ENCODE data around the gene EFCAB13. TPM values are rescaled to one million over a fixed set of nuclear protein-coding genes. Genes with fewer than 3 reads are reported as not detected.

Gene EFCAB13
- total RNA-seq, 1 experiment from 2014 or later, result not detected

GRCh38 chr17:47286198-47286914, 37.4 kb upstream of the EFCAB13 start:
- H3K36me3 ChIP-seq (ENCODE audit: insufficient read depth, low read length, poor library complexity, severe bottlenecking), result no peaks in the 10 kb centered on the region
- intact Hi-C loops (cut with micrococcal nuclease; ENCODE audit: unreplicated experiment), result no loop called here
- BruUV-seq (replicated peaks), result no TSS peak
- no peaks in the 10 kb centered on the region for H3K9me3 ChIP-seq (ENCODE audit: low read depth, low read length, poor library complexity, severe bottlenecking)
- H3K27me3 ChIP-seq (replicated peaks; ENCODE audit: insufficient read depth, low read depth, low read length, poor library complexity), result no peaks in the 10 kb centered on the region
- ChIA-PET POLR2A (ENCODE audit: low non-redundant PET) (no interaction called here), CTCF (no interaction called here)
- no peak overlapping the region for H3K4me3 ChIP-seq (ENCODE audit: low read depth, low read length, poor library complexity, severe bottlenecking)
- TF ChIP-seq EZH2 (IDR thresholded peaks at IDR 0.05; ENCODE audit: borderline replicate concordance, low read depth, low read length, poor library complexity, severe bottlenecking), result no peak
- TF ChIP-seq CTCF (conservative IDR thresholded peaks at IDR 0.05; ENCODE audit: low read depth, low read length), result no peak
- H3K4me1 ChIP-seq (ENCODE audit: insufficient read depth, low read length, poor library complexity, severe bottlenecking), result no peaks in the 10 kb centered on the region
- no peak for DNase-seq (ENCODE audit: low spot score)
- no peak overlapping the region for H3K27ac ChIP-seq (ENCODE audit: low read depth, low read length, poor library complexity, severe bottlenecking)

- Histone ChIP-seq H3K4me3 (ENCODE audit: low read depth, low read length, poor library complexity, severe bottlenecking) (no peak overlapping the region), H3K27ac (ENCODE audit: low read depth, low read length, poor library complexity, severe bottlenecking) (no peak overlapping the region), H3K36me3 (ENCODE audit: insufficient read depth, low read length, poor library complexity, severe bottlenecking) (no peaks in the 10 kb centered on the region), H3K27me3 (replicated peaks; ENCODE audit: insufficient read depth, low read depth, low read length, poor library complexity) (no peaks in the 10 kb centered on the region), H3K9me3 (ENCODE audit: low read depth, low read length, poor library complexity, severe bottlenecking) (no peaks in the 10 kb centered on the region), H3K4me1 (ENCODE audit: insufficient read depth, low read length, poor library complexity, severe bottlenecking) (no peaks in the 10 kb centered on the region)
- intact Hi-C loops (cut with micrococcal nuclease; ENCODE audit: unreplicated experiment), result no loop called here
- ChIA-PET POLR2A (ENCODE audit: low non-redundant PET) (no interaction called here), CTCF (no interaction called here)
- no TSS peak for BruUV-seq (replicated peaks)
- TF ChIP-seq EZH2 (IDR thresholded peaks at IDR 0.05; ENCODE audit: borderline replicate concordance, low read depth, low read length, poor library complexity, severe bottlenecking), result no peak
- no peak for TF ChIP-seq CTCF (conservative IDR thresholded peaks at IDR 0.05; ENCODE audit: low read depth, low read length)
- DNase-seq (ENCODE audit: low spot score), result no peak
These were observed 36.7 kb upstream of the EFCAB13 start for GRCh38 chr17:47287068-47287467.

GRCh38 chr17:47287639-47288038, 36.1 kb upstream of the EFCAB13 start:
- no peak overlapping the region for H3K4me3 ChIP-seq (ENCODE audit: low read depth, low read length, poor library complexity, severe bottlenecking)
- no peaks in the 10 kb centered on the region for H3K4me1 ChIP-seq (ENCODE audit: insufficient read depth, low read length, poor library complexity, severe bottlenecking)
- H3K9me3 ChIP-seq (ENCODE audit: low read depth, low read length, poor library complexity, severe bottlenecking), result no peaks in the 10 kb centered on the region
- ChIA-PET CTCF (no interaction called here), POLR2A (ENCODE audit: low non-redundant PET) (no interaction called here)
- TF ChIP-seq EZH2 (IDR thresholded peaks at IDR 0.05; ENCODE audit: borderline replicate concordance, low read depth, low read length, poor library complexity, severe bottlenecking) (no peak), CTCF (conservative IDR thresholded peaks at IDR 0.05; ENCODE audit: low read depth, low read length) (no peak)
- no peak overlapping the region for H3K27ac ChIP-seq (ENCODE audit: low read depth, low read length, poor library complexity, severe bottlenecking)
- no peaks in the 10 kb centered on the region for H3K36me3 ChIP-seq (ENCODE audit: insufficient read depth, low read length, poor library complexity, severe bottlenecking)
- BruUV-seq (replicated peaks), result no TSS peak
- intact Hi-C loops (cut with micrococcal nuclease; ENCODE audit: unreplicated experiment), result no loop called here
- no peaks in the 10 kb centered on the region for H3K27me3 ChIP-seq (replicated peaks; ENCODE audit: insufficient read depth, low read depth, low read length, poor library complexity)
- DNase-seq (ENCODE audit: low spot score), result no peak
